ENCODE results near the gene PGM1.
A peak's percentile ranks its signal among the peaks of the same experiment; 100 is the strongest.
"Not testable (repeated sequence)": the region's sequence is repeated elsewhere in the genome, so short reads cannot be mapped to it uniquely, and the experiment has no call there.

Gene PGM1

GRCh38 chr1:63575340-63575826, 17.8 kb upstream of the PGM1 start:
- ChIA-PET POLR2A (interaction anchor here (0.6 kb wide), 1 partner anchor 8 kb away, joined by 3 read pairs; no protein-coding TSS in a partner anchor), CTCF (interaction anchor here (0.7 to 3.3 kb wide), 16 partner anchors 8 to 562 kb away, joined by 3 to 15 read pairs (median 5); partner anchors contain the start of gene PGM1)
- peak; percentile 23 for TF ChIP-seq CTCF (IDR thresholded peaks at IDR 0.05; ENCODE audit: control extremely low read depth, extremely low read depth, low read depth, missing control alignments)
- DNase-seq (ENCODE audit: extremely low spot score) = peak; percentile 24

DNA sequence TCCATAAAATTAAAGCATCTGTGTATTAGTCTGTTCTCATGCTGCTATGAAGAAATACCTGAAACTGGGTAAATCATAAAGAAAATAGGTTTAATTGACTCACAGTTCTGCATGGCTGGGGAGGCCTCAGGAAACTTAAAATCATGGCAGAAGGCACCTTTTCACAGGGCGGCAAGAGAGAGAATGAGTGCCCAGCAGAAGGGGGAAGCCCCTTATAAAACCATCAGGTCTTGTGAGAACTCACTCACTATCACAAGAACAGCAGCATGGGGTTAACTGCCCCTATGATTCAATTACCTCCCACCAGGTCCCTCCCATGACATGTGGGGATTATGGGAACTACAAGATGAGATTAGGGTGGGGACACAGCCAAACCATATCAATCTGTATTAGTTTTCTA, 6.9 kb upstream of the PGM1 start:
- POLR2A ChIA-PET; CTCF ChIA-PET; DNase-seq (ENCODE audit: extremely low spot score): not testable (repeated sequence)

- POLR2A ChIA-PET = no interaction called here
- CTCF ChIA-PET = interaction anchor here (1.2 to 2.2 kb wide), 4 partner anchors 8 to 32 kb away, joined by 3 to 15 read pairs (median 6); no protein-coding TSS in a partner anchor
- no peak for TF ChIP-seq CTCF (IDR thresholded peaks at IDR 0.05; ENCODE audit: control extremely low read depth, extremely low read depth, low read depth, missing control alignments)
- no peak for DNase-seq (ENCODE audit: extremely low spot score)
Observed at GRCh38 chr1:63590166-63590560, 3.0 kb upstream of the PGM1 start.

DNA sequence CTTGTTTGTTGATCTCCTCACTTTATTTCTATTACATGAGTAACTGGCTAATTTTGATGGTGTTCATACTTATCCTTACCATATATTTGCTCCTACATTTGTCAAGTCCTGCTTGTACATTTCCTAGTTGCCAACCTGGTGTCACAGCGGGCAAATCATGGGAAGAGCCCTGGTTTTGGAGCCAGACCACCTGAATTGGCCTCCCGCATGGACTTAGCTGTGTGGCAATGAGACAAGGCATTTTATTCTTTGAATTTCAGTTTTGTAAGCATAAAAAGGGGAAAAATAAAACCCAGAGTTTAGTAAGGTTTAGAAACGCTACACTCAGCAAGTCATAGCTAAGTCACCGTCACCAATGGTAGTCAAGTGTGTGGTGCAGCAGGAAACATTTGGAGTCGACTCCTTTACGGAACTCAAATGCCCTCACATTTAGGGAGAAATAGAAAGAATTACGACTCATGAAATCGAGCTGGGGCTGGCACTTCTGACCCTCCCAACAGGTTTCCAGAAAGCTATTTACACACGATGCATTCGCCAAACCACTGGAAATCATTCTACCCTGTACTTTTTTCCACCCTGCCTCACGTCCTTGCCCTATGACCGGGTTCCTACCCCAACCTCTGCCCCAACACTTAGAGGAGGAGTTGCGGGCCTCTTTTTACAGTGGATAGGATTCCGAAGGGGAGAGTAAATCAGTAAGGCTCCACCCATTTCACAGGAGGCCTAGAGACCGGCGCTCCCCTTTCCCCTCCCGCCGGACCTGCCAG, 492 bp upstream of the PGM1 start:
- ChIA-PET POLR2A (no interaction called here), CTCF (interaction anchor here (1.0 to 2.2 kb wide), 6 partner anchors 10 to 546 kb away, joined by 3 to 9 read pairs (median 4); no protein-coding TSS in a partner anchor)
- no peak for DNase-seq (ENCODE audit: extremely low spot score)
- no peak for TF ChIP-seq CTCF (IDR thresholded peaks at IDR 0.05; ENCODE audit: control extremely low read depth, extremely low read depth, low read depth, missing control alignments)

- POLR2A ChIA-PET = no interaction called here
- TF ChIP-seq CTCF (IDR thresholded peaks at IDR 0.05; ENCODE audit: control extremely low read depth, extremely low read depth, low read depth, missing control alignments) = no peak
- peak; percentile 63 for DNase-seq (ENCODE audit: extremely low spot score)
- CTCF ChIA-PET = interaction anchor here (1.0 to 1.4 kb wide), 4 partner anchors 9 to 545 kb away, joined by 3 to 4 read pairs (median 4); no protein-coding TSS in a partner anchor
Observed at GRCh38 chr1:63593886-63594605, 835 bp downstream of the PGM1 start.

DNA sequence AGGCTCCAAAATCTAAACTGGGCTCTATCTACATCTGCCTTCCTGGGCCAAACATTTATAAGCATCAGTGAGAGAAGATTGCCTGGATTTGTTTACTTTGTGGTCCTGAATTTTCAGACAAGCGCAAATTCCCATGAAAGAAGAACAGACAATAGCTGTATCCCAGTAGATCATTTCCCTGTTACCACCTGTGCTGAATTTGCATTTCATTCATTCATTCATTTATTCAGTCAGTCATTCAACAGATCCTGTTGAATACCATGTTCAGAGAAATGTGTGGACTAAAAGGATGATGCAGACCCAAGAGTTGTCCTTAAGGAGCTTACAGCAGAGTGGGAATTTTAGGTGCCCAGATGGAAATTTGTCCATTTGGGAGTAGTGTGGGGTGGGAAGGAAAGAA, 2.2 kb downstream of the PGM1 start:
- DNase-seq (ENCODE audit: extremely low spot score) = no peak
- TF ChIP-seq CTCF (IDR thresholded peaks at IDR 0.05; ENCODE audit: control extremely low read depth, extremely low read depth, low read depth, missing control alignments) = no peak
- ChIA-PET POLR2A (no interaction called here), CTCF (interaction anchor here (1.2 kb wide), 1 partner anchor 19 kb away, joined by 3 read pairs; no protein-coding TSS in a partner anchor)

Measured in GM10248 (cell line).